Breast epithelium (tissue), 4 donors: ENCODE measurements around the gene RSU1. TPM values are rescaled to one million over a fixed set of nuclear protein-coding genes. Genes with fewer than 3 reads are reported as not detected.

Experiments
- DNase-seq, 2 donors: peaks; one replicate each; pipeline ENCODE4 v3.0.0-alpha.2; 2019; ENCODE audit warnings: low spot score in 2 of 2
- H3K27ac ChIP-seq, 2 donors: fragments of 200-600 bp; sonication (generic) in 1 of 2; one replicate each; pipeline ENCODE4 v1.5.1; 2016 to 2019; ENCODE audit warnings: mild to moderate bottlenecking in 1 of 2
- H3K27me3 ChIP-seq, 2 donors: fragments of 200-600 bp; sonication (generic) in 1 of 2; one replicate each; pipeline versions ENCODE4 v1.5.1 to v1.6.0; 2017 to 2019; ENCODE audit warnings: control low read depth in 1 of 2, mild to moderate bottlenecking in 1 of 2
- H3K36me3 ChIP-seq: fragments of 200-600 bp; one replicate; pipeline ENCODE4 v1.5.1; 2019
- H3K4me1 ChIP-seq, 2 donors: fragments of 200-600 bp; sonication (generic); one replicate each; pipeline ENCODE4 v1.5.1; 2016 to 2019; ENCODE audit warnings: control low read depth in 1 of 2
- H3K4me3 ChIP-seq, 3 donors: fragments of 200-600 bp; sonication (generic); 1 replicate in 2 of 3; 2 replicates in 1 of 3; pipeline ENCODE4 v1.5.1; 2016 to 2019; ENCODE audit warnings: mild to moderate bottlenecking in 3 of 3, moderate library complexity in 2 of 3
- H3K9me3 ChIP-seq, 2 donors: fragments of 200-600 bp; sonication (generic) in 1 of 2; one replicate each; pipeline ENCODE4 v1.5.1; 2016 to 2019; ENCODE audit warnings: control low read depth in 1 of 2
- CTCF ChIP-seq, 3 donors: fragments of 450-650 bp; IDR thresholded peaks; one replicate each; pipeline ENCODE4 v1.5.1; 2016 to 2017; ENCODE audit warnings: antibody characterized with exemption in 3 of 3, mild to moderate bottlenecking in 3 of 3, moderate library complexity in 3 of 3
- POLR2A ChIP-seq: fragments of 450-650 bp; IDR thresholded peaks from one replicate; pipeline ENCODE4 v1.6.1; 2016; ENCODE audit warnings: antibody characterized with exemption, mild to moderate bottlenecking, moderate library complexity
- POLR2AphosphoS5 ChIP-seq, 3 donors: sonication (generic); formaldehyde crosslinking; IDR thresholded peaks; one replicate each; pipeline ENCODE4 v1.6.1; 2017; ENCODE audit warnings: antibody characterized with exemption in 3 of 3
- intact Hi-C: fragments of 100-400 bp; cut with DNase I; formaldehyde crosslinking; loops from one replicate; pipeline ENCODE4 v1.15.1; 2023; ENCODE audit warnings: low total_unique reads
- total RNA-seq, 3 donors: library from RNA; depleted of rRNA; stranded (reverse); fragments of >200 nt; gene quantifications; one replicate each; pipeline ENCODE4 v1.1.0, GENCODE V29; 2016

RSU1 gene
- total RNA-seq, 3 donors from 2014 or later: 60.9 to 74.1 (median 63.6) TPM

- no peak for DNase-seq
- H3K9me3 ChIP-seq: peaks cover 0 to 17% of the 10 kb centered on the region in 2 donors
- intact Hi-C loops: no loop called here
Measured at GRCh38 chr10:16822726-16823360, 5.6 kb upstream of the RSU1 start.

GRCh38 chr10:16822027-16822426 lies 4.8 kb upstream of the RSU1 start:
- H3K36me3 ChIP-seq: no peaks in the 10 kb centered on the region
- no peak for DNase-seq
- no peaks in the 10 kb centered on the region for H3K27me3 ChIP-seq
- peaks cover 0 to 17% of the 10 kb centered on the region in 2 donors for H3K9me3 ChIP-seq
- intact Hi-C loops: no loop called here
- H3K4me3 ChIP-seq: no peak overlapping the region
- TF ChIP-seq POLR2A (no peak), CTCF (IDR thresholded peaks at IDR 0.05) (no peak), POLR2AphosphoS5 (IDR thresholded peaks at IDR 0.05) (no peak)
- no peak overlapping the region for H3K27ac ChIP-seq
- H3K4me1 ChIP-seq: no peaks in the 10 kb centered on the region

More at GRCh38 chr10:16822726-16823360, 5.6 kb upstream of the RSU1 start:
- no peak for TF ChIP-seq CTCF (IDR thresholded peaks at IDR 0.05)
- no peak for TF ChIP-seq POLR2AphosphoS5 (IDR thresholded peaks at IDR 0.05)
- no peak for TF ChIP-seq POLR2A
- Histone ChIP-seq H3K27me3 (no peaks in the 10 kb centered on the region), H3K4me1 (no peaks in the 10 kb centered on the region), H3K36me3 (no peaks in the 10 kb centered on the region), H3K4me3 (no peak overlapping the region), H3K27ac (no peak overlapping the region)

- no peak overlapping the region for H3K27ac ChIP-seq
- intact Hi-C loops: no loop called here
- peaks cover 0 to 17% of the 10 kb centered on the region in 2 donors for H3K9me3 ChIP-seq
- no peaks in the 10 kb centered on the region for H3K27me3 ChIP-seq
- no peak for DNase-seq
- H3K4me1 ChIP-seq: peaks cover 0 to 4% of the 10 kb centered on the region in 2 donors
- TF ChIP-seq CTCF (IDR thresholded peaks at IDR 0.05) (no peak), POLR2AphosphoS5 (IDR thresholded peaks at IDR 0.05) (no peak), POLR2A (no peak)
- no peaks in the 10 kb centered on the region for H3K36me3 ChIP-seq
- no peak overlapping the region for H3K4me3 ChIP-seq
Measured at GRCh38 chr10:16820421-16820820, 3.2 kb upstream of the RSU1 start.

- no peak for DNase-seq
- Histone ChIP-seq H3K27ac (no peak overlapping the region), H3K4me3 (no peak overlapping the region), H3K9me3 (peaks cover 0 to 17% of the 10 kb centered on the region in 2 donors), H3K27me3 (no peaks in the 10 kb centered on the region), H3K4me1 (peaks cover 0 to 4% of the 10 kb centered on the region in 2 donors), H3K36me3 (no peaks in the 10 kb centered on the region)
- TF ChIP-seq POLR2AphosphoS5 (IDR thresholded peaks at IDR 0.05) (no peak), POLR2A (no peak), CTCF (IDR thresholded peaks at IDR 0.05) (no peak)
- intact Hi-C loops: no loop called here
Measured at GRCh38 chr10:16820018-16820417, 2.8 kb upstream of the RSU1 start.

- H3K27ac ChIP-seq: no peak overlapping the region
- no peaks in the 10 kb centered on the region for H3K36me3 ChIP-seq
- no peak overlapping the region for H3K4me3 ChIP-seq
- peaks cover 0 to 4% of the 10 kb centered on the region in 2 donors for H3K4me1 ChIP-seq
- peaks cover 0 to 17% of the 10 kb centered on the region in 2 donors for H3K9me3 ChIP-seq
- intact Hi-C loops: no loop called here
- DNase-seq: no peak
- no peaks in the 10 kb centered on the region for H3K27me3 ChIP-seq
- TF ChIP-seq CTCF (IDR thresholded peaks at IDR 0.05) (no peak), POLR2AphosphoS5 (IDR thresholded peaks at IDR 0.05) (no peak)
Measured at GRCh38 chr10:16819436-16819835, 2.2 kb upstream of the RSU1 start.
